ENCODE measurements around the gene CRIM1. TPM values are rescaled to one million over a fixed set of nuclear protein-coding genes. Genes with fewer than 3 reads are reported as not detected.

The CRIM1 gene
- total RNA-seq, 2 donors from 2014 or later = 55.7 to 90.7 TPM

- no peaks in the 10 kb centered on the region for H3K4me1 ChIP-seq
- H3K9me3 ChIP-seq = no peaks in the 10 kb centered on the region
- no peak for DNase-seq
- no peak overlapping the region for H3K27ac ChIP-seq
- H3K4me3 ChIP-seq = no peak overlapping the region
- H3K27me3 ChIP-seq = no peaks in the 10 kb centered on the region
- no peak for TF ChIP-seq CTCF (IDR thresholded peaks at IDR 0.05)
- no peaks in the 10 kb centered on the region for H3K36me3 ChIP-seq
- intact Hi-C loops (cut with DNase I) = no loop called here
- no peak overlapping the region for H3K9ac ChIP-seq (ENCODE audit: low read depth in 2 of 2, low read length in 2 of 2)
Measured at GRCh38 chr2:36482576-36483214, 127.1 kb downstream of the CRIM1 start.

GRCh38 chr2:36483290-36483689 is 127.7 kb downstream of the CRIM1 start:
- Histone ChIP-seq H3K9ac (ENCODE audit: low read depth in 2 of 2, low read length in 2 of 2) (no peak overlapping the region), H3K9me3 (no peaks in the 10 kb centered on the region), H3K4me1 (no peaks in the 10 kb centered on the region), H3K27ac (no peak overlapping the region), H3K36me3 (no peaks in the 10 kb centered on the region), H3K27me3 (no peaks in the 10 kb centered on the region), H3K4me3 (no peak overlapping the region)
- intact Hi-C loops (cut with DNase I) = no loop called here
- no peak for TF ChIP-seq CTCF (IDR thresholded peaks at IDR 0.05)
- no peak for DNase-seq

GRCh38 chr2:36484454-36484853 is 128.9 kb downstream of the CRIM1 start:
- intact Hi-C loops (cut with DNase I) = no loop called here

GRCh38 chr2:36485521-36485920 is 129.9 kb downstream of the CRIM1 start:
- peak overlapping the region; percentile 19 for H3K27ac ChIP-seq
- no peak overlapping the region for H3K4me3 ChIP-seq
- no peaks in the 10 kb centered on the region for H3K4me1 ChIP-seq
- H3K9me3 ChIP-seq = no peaks in the 10 kb centered on the region
- intact Hi-C loops (cut with DNase I) = no loop called here
- DNase-seq = no peak
- no peak for TF ChIP-seq CTCF (IDR thresholded peaks at IDR 0.05)
- H3K36me3 ChIP-seq = no peaks in the 10 kb centered on the region
- no peaks in the 10 kb centered on the region for H3K27me3 ChIP-seq
- H3K9ac ChIP-seq (ENCODE audit: low read depth in 2 of 2, low read length in 2 of 2) = no peak overlapping the region

More at GRCh38 chr2:36484454-36484853, 128.9 kb downstream of the CRIM1 start:
- no peak for DNase-seq
- H3K9me3 ChIP-seq = no peaks in the 10 kb centered on the region
- no peak for TF ChIP-seq CTCF (IDR thresholded peaks at IDR 0.05)
- no peaks in the 10 kb centered on the region for H3K27me3 ChIP-seq
- no peak overlapping the region for H3K27ac ChIP-seq
- H3K4me3 ChIP-seq = no peak overlapping the region
- H3K4me1 ChIP-seq = no peaks in the 10 kb centered on the region
- no peak overlapping the region for H3K9ac ChIP-seq (ENCODE audit: low read depth in 2 of 2, low read length in 2 of 2)
- no peaks in the 10 kb centered on the region for H3K36me3 ChIP-seq

GRCh38 chr2:36486521-36487044 is 131.0 kb downstream of the CRIM1 start:
- no peaks in the 10 kb centered on the region for H3K4me1 ChIP-seq
- H3K9ac ChIP-seq (ENCODE audit: low read depth in 2 of 2, low read length in 2 of 2) = no peak overlapping the region
- H3K4me3 ChIP-seq = no peak overlapping the region
- DNase-seq = no peak
- no peak overlapping the region for H3K27ac ChIP-seq
- TF ChIP-seq CTCF (IDR thresholded peaks at IDR 0.05) = no peak
- H3K36me3 ChIP-seq = no peaks in the 10 kb centered on the region
- no peaks in the 10 kb centered on the region for H3K9me3 ChIP-seq
- intact Hi-C loops (cut with DNase I) = no loop called here
- no peaks in the 10 kb centered on the region for H3K27me3 ChIP-seq
